K562 (cell line): ENCODE data around the gene LBHD2. TPM values are rescaled to one million over a fixed set of nuclear protein-coding genes. Genes with fewer than 3 reads are reported as not detected.

Source experiments
- ATF7 ChIP-seq: fragments of 450-650 bp; IDR thresholded peaks from 2 replicates; pipeline ENCODE4 v1.7.1; 2014; ENCODE audit warnings: mild to moderate bottlenecking, moderate library complexity
- CBFA2T2 ChIP-seq: fragments of 450-650 bp; conservative IDR thresholded peaks from 2 replicates; pipeline ENCODE4 v1.6.1; 2017; ENCODE audit warnings: mild to moderate bottlenecking
- KLF10 ChIP-seq: fragments of 250-450 bp; sonication (Bioruptor Pico); IDR thresholded peaks from 2 replicates; pipeline ENCODE4 v1.6.1; 2021; ENCODE audit warnings: matching md5 sums
- LEF1 ChIP-seq: fragments of 450-650 bp; IDR thresholded peaks from 2 replicates; pipeline ENCODE4 v1.6.1; 2016; ENCODE audit warnings: mild to moderate bottlenecking
- MXI1 ChIP-seq: IDR thresholded peaks from 2 replicates; pipeline ENCODE4 v1.6.1; 2011; ENCODE audit warnings: low read depth, mild to moderate bottlenecking, improper control_type of control experiment, low read length
- NFYB ChIP-seq: IDR thresholded peaks from 2 replicates; pipeline ENCODE4 v1.6.1; 2011; ENCODE audit warnings: mild to moderate bottlenecking, moderate library complexity; ENCODE audit not compliant: insufficient read length; ENCODE audit errors: extremely low read depth
- NR2C2 ChIP-seq, 2 experiments: fragments of 200-800 bp in 1 of 2; sonication (Bioruptor generic) in 1 of 2; sonication (generic) in 1 of 2; formaldehyde crosslinking in 1 of 2; IDR thresholded peaks; 2 replicates each; pipeline versions ENCODE4 v1.6.1 to v1.8.0; 2016 to 2022; ENCODE audit warnings: mild to moderate bottlenecking in 1 of 2, missing compliant biosample characterization in 1 of 2, missing genetic modification characterization in 1 of 2, missing genetic modification reagents in 1 of 2
- RBM17 ChIP-seq: fragments of 200-400 bp; formaldehyde crosslinking; IDR thresholded peaks from 2 replicates; pipeline ENCODE4 v1.6.1; 2017; ENCODE audit warnings: low read depth, mild to moderate bottlenecking, low read length, borderline replicate concordance
- TEAD4 ChIP-seq, 2 experiments: sonication (generic) in 1 of 2; formaldehyde crosslinking in 1 of 2; IDR thresholded peaks; 2 replicates each; pipeline versions ENCODE4 v1.6.1 to v1.8.0; 2012 to 2022; ENCODE audit warnings: borderline replicate concordance in 1 of 2, inconsistent platforms in 1 of 2, low read length in 1 of 2, mild to moderate bottlenecking in 1 of 2, missing genetic modification reagents in 1 of 2
- ZNF41 ChIP-seq: fragments of 250-450 bp; sonication (Bioruptor Pico); conservative IDR thresholded peaks from 2 replicates; pipeline ENCODE4 v1.4.0; 2020; ENCODE audit warnings: mild to moderate bottlenecking
- polyA plus RNA-seq, 8 experiments: library from polyadenylated mRNA; depleted of rRNA in 4 of 8; stranded (reverse) in 5 of 8; unstranded in 3 of 8; fragments of >200 nt; fragmentation: Nextera tagmentation in 2 of 8; fragmentation: Illumina TruSeq in 1 of 8; extraction: Ambion mirVana in 2 of 8; extraction: Trizol in 1 of 8; gene quantifications; 2 replicates each; pipeline versions ENCODE4 v1.2.1 to v1.2.3, GENCODE V29; 2011 to 2014; ENCODE audit warnings: inconsistent platforms in 1 of 8, missing spikeins in 1 of 8
- total RNA-seq, 7 experiments: library from RNA; depleted of rRNA in 6 of 7; stranded (reverse); fragments of >200 nt in 6 of 7; fragmentation: Illumina TruSeq in 2 of 7; extraction: Trizol in 2 of 7; gene quantifications; 2 replicates each; pipeline versions ENCODE4 v1.2.1 to v1.2.3, GENCODE V29; 2011 to 2021; ENCODE audit warnings: low replicate concordance in 1 of 7
- TF ChIP-seq, protein P1 (sequence below): fragments of 450-650 bp; IDR thresholded peaks from 2 replicates; pipeline ENCODE4 v1.6.1; 2016; ENCODE audit warnings: mild to moderate bottlenecking, moderate library complexity
- TF ChIP-seq, protein P2 (sequence below): sonication (generic); formaldehyde crosslinking; IDR thresholded peaks from 2 replicates; pipeline ENCODE4 v1.8.0; 2022; ENCODE audit warnings: missing genetic modification reagents, mild to moderate bottlenecking, moderate library complexity, borderline replicate concordance
- TF ChIP-seq, protein P3 (sequence below), 2 experiments: fragments of 450-650 bp in 1 of 2; sonication (generic) in 1 of 2; formaldehyde crosslinking in 1 of 2; IDR thresholded peaks in 1 of 2; conservative IDR thresholded peaks in 1 of 2; 2 replicates each; pipeline versions ENCODE4 v1.6.1 to v1.8.1; 2016 to 2023; ENCODE audit warnings: mild to moderate bottlenecking in 2 of 2, moderate library complexity in 2 of 2, inconsistent platforms in 1 of 2, missing genetic modification reagents in 1 of 2

Gene LBHD2
- total and polyA plus RNA-seq, 9 of the 15 experiments (the other 6 are each of a cell fraction or from before 2014, with no cell fraction given) = not detected

DNA sequence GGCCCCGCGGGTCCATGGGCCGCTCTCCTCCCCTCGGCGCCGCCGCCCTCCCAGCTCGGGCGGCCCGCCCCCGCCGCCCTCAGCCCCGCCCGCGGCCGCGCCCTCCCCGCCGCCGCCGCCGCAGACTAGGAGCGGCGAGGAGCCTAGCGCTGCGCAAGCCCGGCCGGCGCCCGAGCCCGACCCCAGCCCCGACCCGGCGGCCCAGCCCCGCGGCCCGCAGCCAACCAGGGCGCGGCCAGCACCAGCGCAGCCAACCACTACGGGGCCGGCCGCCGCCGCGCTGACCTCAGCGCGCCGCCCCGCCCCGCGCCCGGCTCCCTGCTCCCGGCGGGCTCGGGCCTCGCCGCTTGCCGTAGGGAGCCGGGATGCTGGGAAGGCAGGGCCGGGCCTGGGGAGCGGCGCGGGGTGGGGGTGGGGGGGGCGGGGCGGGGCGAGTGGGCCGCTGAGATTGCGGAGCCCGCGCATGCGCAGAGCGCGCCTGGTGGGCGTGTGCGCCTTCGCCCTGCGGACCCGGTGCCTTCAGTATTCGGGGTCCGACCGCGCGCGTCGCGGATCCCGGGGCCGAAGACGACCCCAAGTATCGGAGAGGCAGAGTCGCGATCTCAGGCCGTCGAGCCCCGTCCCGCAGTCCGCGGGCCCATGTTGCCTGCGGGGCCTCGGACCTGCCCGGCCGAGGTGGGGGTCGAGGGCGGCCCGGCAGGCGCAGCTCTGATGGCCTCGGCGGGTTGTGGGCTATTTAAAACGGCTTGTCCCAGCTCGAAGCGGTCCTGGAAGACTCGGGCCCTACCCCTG, 26.4 kb upstream of the LBHD2 start, which contains the start of gene CDC42BPB (continued):
- TF ChIP-seq, protein P1, sequence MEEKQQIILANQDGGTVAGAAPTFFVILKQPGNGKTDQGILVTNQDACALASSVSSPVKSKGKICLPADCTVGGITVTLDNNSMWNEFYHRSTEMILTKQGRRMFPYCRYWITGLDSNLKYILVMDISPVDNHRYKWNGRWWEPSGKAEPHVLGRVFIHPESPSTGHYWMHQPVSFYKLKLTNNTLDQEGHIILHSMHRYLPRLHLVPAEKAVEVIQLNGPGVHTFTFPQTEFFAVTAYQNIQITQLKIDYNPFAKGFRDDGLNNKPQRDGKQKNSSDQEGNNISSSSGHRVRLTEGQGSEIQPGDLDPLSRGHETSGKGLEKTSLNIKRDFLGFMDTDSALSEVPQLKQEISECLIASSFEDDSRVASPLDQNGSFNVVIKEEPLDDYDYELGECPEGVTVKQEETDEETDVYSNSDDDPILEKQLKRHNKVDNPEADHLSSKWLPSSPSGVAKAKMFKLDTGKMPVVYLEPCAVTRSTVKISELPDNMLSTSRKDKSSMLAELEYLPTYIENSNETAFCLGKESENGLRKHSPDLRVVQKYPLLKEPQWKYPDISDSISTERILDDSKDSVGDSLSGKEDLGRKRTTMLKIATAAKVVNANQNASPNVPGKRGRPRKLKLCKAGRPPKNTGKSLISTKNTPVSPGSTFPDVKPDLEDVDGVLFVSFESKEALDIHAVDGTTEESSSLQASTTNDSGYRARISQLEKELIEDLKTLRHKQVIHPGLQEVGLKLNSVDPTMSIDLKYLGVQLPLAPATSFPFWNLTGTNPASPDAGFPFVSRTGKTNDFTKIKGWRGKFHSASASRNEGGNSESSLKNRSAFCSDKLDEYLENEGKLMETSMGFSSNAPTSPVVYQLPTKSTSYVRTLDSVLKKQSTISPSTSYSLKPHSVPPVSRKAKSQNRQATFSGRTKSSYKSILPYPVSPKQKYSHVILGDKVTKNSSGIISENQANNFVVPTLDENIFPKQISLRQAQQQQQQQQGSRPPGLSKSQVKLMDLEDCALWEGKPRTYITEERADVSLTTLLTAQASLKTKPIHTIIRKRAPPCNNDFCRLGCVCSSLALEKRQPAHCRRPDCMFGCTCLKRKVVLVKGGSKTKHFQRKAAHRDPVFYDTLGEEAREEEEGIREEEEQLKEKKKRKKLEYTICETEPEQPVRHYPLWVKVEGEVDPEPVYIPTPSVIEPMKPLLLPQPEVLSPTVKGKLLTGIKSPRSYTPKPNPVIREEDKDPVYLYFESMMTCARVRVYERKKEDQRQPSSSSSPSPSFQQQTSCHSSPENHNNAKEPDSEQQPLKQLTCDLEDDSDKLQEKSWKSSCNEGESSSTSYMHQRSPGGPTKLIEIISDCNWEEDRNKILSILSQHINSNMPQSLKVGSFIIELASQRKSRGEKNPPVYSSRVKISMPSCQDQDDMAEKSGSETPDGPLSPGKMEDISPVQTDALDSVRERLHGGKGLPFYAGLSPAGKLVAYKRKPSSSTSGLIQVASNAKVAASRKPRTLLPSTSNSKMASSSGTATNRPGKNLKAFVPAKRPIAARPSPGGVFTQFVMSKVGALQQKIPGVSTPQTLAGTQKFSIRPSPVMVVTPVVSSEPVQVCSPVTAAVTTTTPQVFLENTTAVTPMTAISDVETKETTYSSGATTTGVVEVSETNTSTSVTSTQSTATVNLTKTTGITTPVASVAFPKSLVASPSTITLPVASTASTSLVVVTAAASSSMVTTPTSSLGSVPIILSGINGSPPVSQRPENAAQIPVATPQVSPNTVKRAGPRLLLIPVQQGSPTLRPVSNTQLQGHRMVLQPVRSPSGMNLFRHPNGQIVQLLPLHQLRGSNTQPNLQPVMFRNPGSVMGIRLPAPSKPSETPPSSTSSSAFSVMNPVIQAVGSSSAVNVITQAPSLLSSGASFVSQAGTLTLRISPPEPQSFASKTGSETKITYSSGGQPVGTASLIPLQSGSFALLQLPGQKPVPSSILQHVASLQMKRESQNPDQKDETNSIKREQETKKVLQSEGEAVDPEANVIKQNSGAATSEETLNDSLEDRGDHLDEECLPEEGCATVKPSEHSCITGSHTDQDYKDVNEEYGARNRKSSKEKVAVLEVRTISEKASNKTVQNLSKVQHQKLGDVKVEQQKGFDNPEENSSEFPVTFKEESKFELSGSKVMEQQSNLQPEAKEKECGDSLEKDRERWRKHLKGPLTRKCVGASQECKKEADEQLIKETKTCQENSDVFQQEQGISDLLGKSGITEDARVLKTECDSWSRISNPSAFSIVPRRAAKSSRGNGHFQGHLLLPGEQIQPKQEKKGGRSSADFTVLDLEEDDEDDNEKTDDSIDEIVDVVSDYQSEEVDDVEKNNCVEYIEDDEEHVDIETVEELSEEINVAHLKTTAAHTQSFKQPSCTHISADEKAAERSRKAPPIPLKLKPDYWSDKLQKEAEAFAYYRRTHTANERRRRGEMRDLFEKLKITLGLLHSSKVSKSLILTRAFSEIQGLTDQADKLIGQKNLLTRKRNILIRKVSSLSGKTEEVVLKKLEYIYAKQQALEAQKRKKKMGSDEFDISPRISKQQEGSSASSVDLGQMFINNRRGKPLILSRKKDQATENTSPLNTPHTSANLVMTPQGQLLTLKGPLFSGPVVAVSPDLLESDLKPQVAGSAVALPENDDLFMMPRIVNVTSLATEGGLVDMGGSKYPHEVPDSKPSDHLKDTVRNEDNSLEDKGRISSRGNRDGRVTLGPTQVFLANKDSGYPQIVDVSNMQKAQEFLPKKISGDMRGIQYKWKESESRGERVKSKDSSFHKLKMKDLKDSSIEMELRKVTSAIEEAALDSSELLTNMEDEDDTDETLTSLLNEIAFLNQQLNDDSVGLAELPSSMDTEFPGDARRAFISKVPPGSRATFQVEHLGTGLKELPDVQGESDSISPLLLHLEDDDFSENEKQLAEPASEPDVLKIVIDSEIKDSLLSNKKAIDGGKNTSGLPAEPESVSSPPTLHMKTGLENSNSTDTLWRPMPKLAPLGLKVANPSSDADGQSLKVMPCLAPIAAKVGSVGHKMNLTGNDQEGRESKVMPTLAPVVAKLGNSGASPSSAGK = peak; percentile 88
- no peak for TF ChIP-seq LEF1
- TF ChIP-seq TEAD4 (IDR thresholded peaks at IDR 0.05; ENCODE audit: low read length) = no peak
- no peak for TF ChIP-seq TEAD4 (CRISPR knock-in tag; IDR thresholded peaks at IDR 0.05; ENCODE audit: borderline replicate concordance)
- TF ChIP-seq NR2C2 (CRISPR knock-in tag; IDR thresholded peaks at IDR 0.05) = no peak
- TF ChIP-seq NR2C2 (tag; IDR thresholded peaks at IDR 0.05) = peak; percentile 76
- TF ChIP-seq RBM17 = no peak
- TF ChIP-seq, protein P2, sequence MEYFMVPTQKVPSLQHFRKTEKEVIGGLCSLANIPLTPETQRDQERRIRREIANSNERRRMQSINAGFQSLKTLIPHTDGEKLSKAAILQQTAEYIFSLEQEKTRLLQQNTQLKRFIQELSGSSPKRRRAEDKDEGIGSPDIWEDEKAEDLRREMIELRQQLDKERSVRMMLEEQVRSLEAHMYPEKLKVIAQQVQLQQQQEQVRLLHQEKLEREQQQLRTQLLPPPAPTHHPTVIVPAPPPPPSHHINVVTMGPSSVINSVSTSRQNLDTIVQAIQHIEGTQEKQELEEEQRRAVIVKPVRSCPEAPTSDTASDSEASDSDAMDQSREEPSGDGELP (CRISPR knock-in tag) = 0 out of 2 replicates have a peak, but pooled peaks have one; percentile 25
- TF ChIP-seq CBFA2T2 = no peak
- no peak for TF ChIP-seq ZNF41 (CRISPR knock-in tag)
- TF ChIP-seq, protein P3, sequence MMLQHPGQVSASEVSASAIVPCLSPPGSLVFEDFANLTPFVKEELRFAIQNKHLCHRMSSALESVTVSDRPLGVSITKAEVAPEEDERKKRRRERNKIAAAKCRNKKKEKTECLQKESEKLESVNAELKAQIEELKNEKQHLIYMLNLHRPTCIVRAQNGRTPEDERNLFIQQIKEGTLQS (IDR thresholded peaks at IDR 0.05) = no peak
- TF ChIP-seq, protein P3 (CRISPR knock-in tag; conservative IDR thresholded peaks at IDR 0.05) = no peak
- no peak for TF ChIP-seq KLF10 (CRISPR knock-in tag)
- TF ChIP-seq ATF7 = no peak
- TF ChIP-seq MXI1 = no peak
- TF ChIP-seq NFYB = peak; percentile 21
